Heart left ventricle (tissue), 16 donors: ENCODE data around the gene AZIN2. TPM values are rescaled to one million over a fixed set of nuclear protein-coding genes. Genes with fewer than 3 reads are reported as not detected.

Experiments used
- ATAC-seq, 4 donors: fragments of 200-7000 bp; cut with Tn5 transposase; one replicate each; pipeline ENCODE4 v1.9.1; 2020 to 2022; ENCODE audit warnings: moderate library complexity in 4 of 4, mild to moderate bottlenecking in 3 of 4, moderate number of reproducible peaks in 1 of 4
- DNase-seq, 5 donors: peaks; one replicate each; pipeline ENCODE4 v3.0.0-alpha.2; 2020
- H3K27ac ChIP-seq, 12 donors: fragments of 200-600 bp; sonication (generic) in 4 of 12; one replicate each; pipeline versions ENCODE4 v1.5.0 to v1.8.0; 2016 to 2022; ENCODE audit warnings: mild to moderate bottlenecking in 2 of 12
- H3K27me3 ChIP-seq, 9 donors: fragments of 200-600 bp; sonication (generic) in 2 of 9; one replicate each; pipeline versions ENCODE4 v1.5.1 to v1.8.0; 2016 to 2022; ENCODE audit warnings: mild to moderate bottlenecking in 3 of 9
- H3K36me3 ChIP-seq, 9 donors: fragments of 200-600 bp; sonication (generic) in 2 of 9; one replicate each; pipeline versions ENCODE4 v1.5.0 to v1.8.0; 2018 to 2022; ENCODE audit warnings: mild to moderate bottlenecking in 2 of 9
- H3K4me1 ChIP-seq, 12 donors: fragments of 200-600 bp; sonication (generic) in 4 of 12; one replicate each; pipeline versions ENCODE4 v1.5.0 to v1.8.0; 2016 to 2022; ENCODE audit warnings: mild to moderate bottlenecking in 3 of 12
- H3K4me3 ChIP-seq, 12 donors: fragments of 200-600 bp; sonication (generic) in 4 of 12; one replicate each; pipeline versions ENCODE4 v1.5.0 to v1.8.0; 2017 to 2022; ENCODE audit warnings: mild to moderate bottlenecking in 9 of 12, moderate library complexity in 4 of 12
- H3K9me3 ChIP-seq, 12 donors: fragments of 200-600 bp; sonication (generic) in 4 of 12; one replicate each; pipeline versions ENCODE4 v1.5.0 to v1.8.0; 2016 to 2022; ENCODE audit warnings: mild to moderate bottlenecking in 1 of 12
- POLR2A ChIP-seq, 2 donors: fragments of 450-650 bp; IDR thresholded peaks; one replicate each; pipeline ENCODE4 v1.6.1; 2017; ENCODE audit warnings: antibody characterized with exemption in 2 of 2, mild to moderate bottlenecking in 2 of 2, moderate library complexity in 2 of 2
- WGBS, 4 donors: extraction: QIAGEN DNeasy Blood & Tissue Kit in 2 of 4; methylation state at CpG; one replicate each; pipeline versions ENCODE4 v1.1.5 to v1.1.7; 2013 to 2018; 5-methylcytosine and 5-hydroxymethylcytosine counted together
- intact Hi-C, 10 donors: fragments of 100-400 bp; cut with DNase I; formaldehyde crosslinking; loops; one replicate each; pipeline versions ENCODE4 v1.11.1 to v1.14.2; 2022
- polyA plus RNA-seq, 2 donors: library from polyadenylated mRNA; stranded (reverse); fragments of 200-250 nt; gene quantifications; one replicate each; pipeline ENCODE4 v1.2.3, GENCODE V29; 2013
- total RNA-seq, 9 donors: library from RNA; depleted of rRNA in 2 of 9; stranded (reverse); fragments of >200 nt in 2 of 9; fragmentation: NEBNext Ultra II Directional in 3 of 9; extraction: Animal tissue kit (Norgen Biotek cat#: 25700) in 3 of 9; gene quantifications; one replicate each; pipeline versions ENCODE4 v1.1.0 to v1.2.4, GENCODE V29; 2016 to 2023
- TF ChIP-seq, protein P1 (sequence below), 12 donors: fragments of 200-600 bp; sonication (generic) in 4 of 12; IDR thresholded peaks; one replicate each; pipeline versions ENCODE4 v1.5.0 to v1.8.0; 2018 to 2022; ENCODE audit warnings: antibody characterized with exemption in 12 of 12, mild to moderate bottlenecking in 5 of 12
- donor health status: ischemic (EF 13 %, LVEDD 7.1; RV severe dilation, severe dysfunction).
- donor health status: healthy with polysubstance abuse.
- donor health status: DM: no; HTN: yes; CAD: no.
- donor health status: DM: no; HTN: no; CAD: no.
- donor health status: ischemic (EF 25% LVEDD 6.9; RV normal size, moderate dysfunction).
- donor health status: ischemic (EF 25% LVEDD 5.7; RV mildly dilated, moderate dysfunction).
- donor health status: healthy.
- donor health status: DM: yes; HTN: yes; CAD: no.
- donor health status: ischemic (EF 35%, LVEDD 5.7; RV mildly dilated, moderate dysfunction).
- donor health status: nonischemic (EF 11% LVEDD 7.7; RV severe dilation, severe dysfunction).
- donor health status: DM: yes; HTN: yes; CAD: no.
- donor health status: PGD.
- donor health status: ischemic (EF 29% LVEDD 5.4; RV normal size, mild dysfunction).
- donor health status: nonischemic (EF 23%, LVEDD 6.1; RV moderate dilation, normal function).

AZIN2 gene
- total and polyA plus RNA-seq, 11 donors, result 1.3 to 5.4 (median 3.1) TPM

- TF ChIP-seq, protein P1, sequence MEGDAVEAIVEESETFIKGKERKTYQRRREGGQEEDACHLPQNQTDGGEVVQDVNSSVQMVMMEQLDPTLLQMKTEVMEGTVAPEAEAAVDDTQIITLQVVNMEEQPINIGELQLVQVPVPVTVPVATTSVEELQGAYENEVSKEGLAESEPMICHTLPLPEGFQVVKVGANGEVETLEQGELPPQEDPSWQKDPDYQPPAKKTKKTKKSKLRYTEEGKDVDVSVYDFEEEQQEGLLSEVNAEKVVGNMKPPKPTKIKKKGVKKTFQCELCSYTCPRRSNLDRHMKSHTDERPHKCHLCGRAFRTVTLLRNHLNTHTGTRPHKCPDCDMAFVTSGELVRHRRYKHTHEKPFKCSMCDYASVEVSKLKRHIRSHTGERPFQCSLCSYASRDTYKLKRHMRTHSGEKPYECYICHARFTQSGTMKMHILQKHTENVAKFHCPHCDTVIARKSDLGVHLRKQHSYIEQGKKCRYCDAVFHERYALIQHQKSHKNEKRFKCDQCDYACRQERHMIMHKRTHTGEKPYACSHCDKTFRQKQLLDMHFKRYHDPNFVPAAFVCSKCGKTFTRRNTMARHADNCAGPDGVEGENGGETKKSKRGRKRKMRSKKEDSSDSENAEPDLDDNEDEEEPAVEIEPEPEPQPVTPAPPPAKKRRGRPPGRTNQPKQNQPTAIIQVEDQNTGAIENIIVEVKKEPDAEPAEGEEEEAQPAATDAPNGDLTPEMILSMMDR (IDR thresholded peaks at IDR 0.05), result no peak
- TF ChIP-seq POLR2A (IDR thresholded peaks at IDR 0.05), result no peak
- intact Hi-C loops, result no loop called here
- Histone ChIP-seq H3K27me3 (no peaks in the 10 kb centered on the region), H3K4me3 (no peak overlapping the region), H3K36me3 (peaks cover 0 to 28% (median 21%) of the 10 kb centered on the region in 9 donors), H3K27ac (peak overlapping the region in 1 of 12 donors; percentile 48), H3K9me3 (no peaks in the 10 kb centered on the region), H3K4me1 (peaks cover 0 to 28% (median 11%) of the 10 kb centered on the region in 12 donors)
- DNase-seq (peak in 1 of 5 donors; percentile 8), ATAC-seq (no peak)
- 91 to 98% (median 96%) methylated on average over 2 of the region's 2 CpGs for WGBS, 4 donors
Measured at GRCh38 chr1:33162141-33162540, 81.2 kb downstream of the AZIN2 start.

DNA sequence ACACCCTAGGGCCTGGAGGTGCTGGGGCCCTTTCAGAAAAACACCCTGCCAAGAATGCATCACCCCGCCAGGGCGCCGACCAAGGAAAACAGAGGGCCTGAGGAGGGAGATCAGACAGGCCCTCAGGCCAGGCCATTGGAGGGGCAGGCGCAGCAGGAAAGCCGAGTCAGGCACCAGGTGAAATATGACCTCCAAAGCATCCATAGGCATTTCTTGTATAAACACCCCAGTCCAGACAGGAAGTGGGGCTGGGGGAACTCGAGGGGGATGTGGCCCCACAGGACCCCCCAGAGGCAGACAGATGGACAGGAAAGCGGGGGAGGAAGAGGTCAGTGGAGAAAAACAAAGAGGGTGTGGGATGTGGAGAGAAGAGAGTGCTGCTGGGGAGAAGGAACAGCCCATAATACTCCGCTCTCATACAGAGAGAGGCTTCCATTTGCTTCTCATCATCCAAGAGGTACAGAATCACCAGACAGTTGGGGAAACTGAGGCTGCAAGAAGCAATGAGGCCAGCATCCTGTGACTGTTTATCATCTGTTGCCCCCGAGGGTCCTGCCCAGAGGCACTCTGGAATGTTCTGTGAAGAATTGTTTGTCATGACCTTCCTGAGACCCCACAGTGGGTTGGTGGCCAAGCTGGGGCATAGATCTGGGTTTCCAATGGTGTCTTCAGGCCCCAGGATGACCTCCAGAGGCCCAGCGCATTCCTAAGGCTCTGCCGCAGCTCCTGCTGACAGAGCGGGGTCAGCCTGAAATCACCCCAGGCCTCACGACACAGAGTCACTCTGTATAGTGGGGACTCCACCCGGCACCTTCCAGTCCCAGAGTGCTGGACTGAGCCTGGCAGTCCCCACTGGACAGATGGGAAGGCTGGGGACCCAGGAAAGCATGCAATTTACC, 82.9 kb downstream of the AZIN2 start:
- peaks cover 0 to 29% (median 11%) of the 10 kb centered on the region in 12 donors for H3K4me1 ChIP-seq
- peaks cover 0 to 18% (median 5%) of the 10 kb centered on the region in 9 donors for H3K36me3 ChIP-seq
- intact Hi-C loops, result no loop called here
- TF ChIP-seq, protein P1 (IDR thresholded peaks at IDR 0.05), result no peak
- no peaks in the 10 kb centered on the region for H3K27me3 ChIP-seq
- DNase-seq, result peak in 1 of 5 donors; percentile 55
- peaks cover 0 to 3% (median 0%) of the 10 kb centered on the region in 12 donors for H3K9me3 ChIP-seq
- H3K4me3 ChIP-seq, result no peak overlapping the region
- 67 to 71% (median 71%) methylated on average over 11 to 14 of the region's 14 CpGs for WGBS, 4 donors
- ATAC-seq, result peak in 2 of 4 donors; percentile 13 to 32
- H3K27ac ChIP-seq, result peak overlapping the region in 3 of 12 donors; percentile 16 to 49 (median 48)

DNA sequence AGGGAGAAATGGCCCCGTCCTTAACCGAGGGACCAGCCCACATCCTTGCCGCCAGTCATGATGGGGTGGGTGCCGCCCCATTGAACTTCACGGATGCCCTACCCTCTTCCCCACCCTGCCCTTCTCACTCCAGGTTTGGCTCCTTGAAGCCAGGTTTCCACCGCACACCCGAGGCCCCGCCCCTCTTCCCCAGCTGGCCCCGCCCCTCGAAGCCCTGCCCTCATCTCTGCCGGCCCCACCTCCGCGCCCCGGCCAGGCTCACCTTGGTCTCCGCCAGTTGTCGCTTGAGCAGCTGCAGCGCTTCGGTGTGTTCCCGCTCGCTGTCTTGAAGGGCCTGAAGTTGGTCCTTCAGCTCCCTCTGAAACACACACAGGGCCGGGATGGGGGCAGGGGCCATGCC, 84.3 kb downstream of the AZIN2 start:
- H3K27me3 ChIP-seq, result no peaks in the 10 kb centered on the region
- TF ChIP-seq POLR2A (IDR thresholded peaks at IDR 0.05), result no peak
- TF ChIP-seq, protein P1 (IDR thresholded peaks at IDR 0.05), result no peak
- peaks cover 0 to 3% (median 0%) of the 10 kb centered on the region in 12 donors for H3K9me3 ChIP-seq
- no peak overlapping the region for H3K27ac ChIP-seq
- ATAC-seq, result no peak
- no peak overlapping the region for H3K4me3 ChIP-seq
- peaks cover 0 to 41% (median 15%) of the 10 kb centered on the region in 12 donors for H3K4me1 ChIP-seq
- 80 to 89% (median 86%) methylated on average over 19 to 21 of the region's 21 CpGs for WGBS, 4 donors
- intact Hi-C loops, result no loop called here
- H3K36me3 ChIP-seq, result peaks cover 0 to 10% (median 0%) of the 10 kb centered on the region in 9 donors
- DNase-seq, result peak in 1 of 5 donors; percentile 60

- TF ChIP-seq, protein P1 (IDR thresholded peaks at IDR 0.05), result no peak
- TF ChIP-seq POLR2A (IDR thresholded peaks at IDR 0.05), result no peak
- Histone ChIP-seq H3K9me3 (peaks cover 0 to 3% (median 0%) of the 10 kb centered on the region in 12 donors), H3K27ac (no peak overlapping the region), H3K4me3 (no peak overlapping the region), H3K4me1 (peaks cover 0 to 41% (median 15%) of the 10 kb centered on the region in 12 donors), H3K36me3 (peaks cover 0 to 10% (median 0%) of the 10 kb centered on the region in 9 donors), H3K27me3 (no peaks in the 10 kb centered on the region)
- 93 to 98% (median 97%) methylated on average over 6 of the region's 6 CpGs for WGBS, 4 donors
- ATAC-seq (no peak), DNase-seq (peak in 1 of 5 donors; percentile 8)
- intact Hi-C loops, result no loop called here
Measured at GRCh38 chr1:33165809-33166208, 84.9 kb downstream of the AZIN2 start.
